HG02588 (cell line): Measurements from ENCODE around the gene DHFR2.
"Not testable (repeated sequence)": the region's sequence is repeated elsewhere in the genome, so short reads cannot be mapped to it uniquely, and the experiment has no call there.

ENCODE experiments used
- ATAC-seq: cut with Tn5 transposase; IDR thresholded peaks from one replicate; pipeline ENCODE4 v1.9.1; 2021; ENCODE audit warnings: mild to moderate bottlenecking, moderate library complexity; ENCODE audit not compliant: unreplicated experiment

DHFR2 gene

GRCh38 chr3:94062513-94063404 is at the start of gene DHFR2, which contains the start of gene NSUN3:
Gene DHFR2 (minus strand): TSS chr3:94062916. CDS start chr3:94061511, 1,405 bp downstream.
Gene NSUN3 (plus strand): TSS chr3:94063061. CDS start chr3:94063127, 66 bp downstream.
- peak; percentile 94 for ATAC-seq

- ATAC-seq, result no peak
These were observed 48.1 kb upstream of the DHFR2 start for GRCh38 chr3:94110854-94111253.

GRCh38 chr3:94110232-94110631 is 47.5 kb upstream of the DHFR2 start:
- not testable (repeated sequence) for ATAC-seq

DNA sequence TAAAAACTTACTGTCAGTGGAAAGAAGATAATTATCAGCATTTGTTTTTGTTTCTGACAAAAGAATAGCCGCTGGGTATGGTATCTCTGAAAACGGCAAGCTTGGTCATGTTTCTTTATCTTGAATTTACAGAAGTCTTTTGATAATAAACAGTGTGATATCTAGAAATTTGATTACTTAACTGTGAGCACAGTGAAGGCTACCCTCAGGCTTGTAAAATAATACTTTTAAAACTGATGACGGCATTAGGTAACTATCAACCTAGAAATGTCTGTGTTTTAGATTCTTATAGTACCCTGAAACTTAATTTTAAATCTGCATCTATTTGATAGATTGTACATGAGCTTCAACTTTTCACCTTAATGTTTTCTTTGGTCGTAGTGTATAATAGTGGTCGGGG is 43.6 kb upstream of the DHFR2 start:
- ATAC-seq, result no peak

DNA sequence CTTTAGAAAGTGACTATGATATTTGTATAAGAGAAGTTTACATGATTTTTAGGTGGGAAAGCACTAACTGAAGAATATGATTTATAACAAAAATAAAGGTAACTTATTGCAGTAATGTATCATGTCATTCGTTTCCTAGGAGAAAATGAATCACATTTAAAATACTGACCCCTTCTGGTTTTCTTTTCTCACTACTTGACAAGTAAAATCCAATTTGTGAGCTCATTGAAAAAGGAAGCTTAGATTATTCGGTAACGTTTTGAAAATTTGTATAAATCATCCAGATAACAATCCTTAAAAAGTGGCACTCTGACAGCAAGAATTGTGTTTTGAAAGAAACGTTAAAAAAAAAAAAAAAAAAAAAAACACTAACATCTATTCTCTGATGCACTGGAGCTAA is 39.1 kb upstream of the DHFR2 start:
- ATAC-seq, result no peak

DNA sequence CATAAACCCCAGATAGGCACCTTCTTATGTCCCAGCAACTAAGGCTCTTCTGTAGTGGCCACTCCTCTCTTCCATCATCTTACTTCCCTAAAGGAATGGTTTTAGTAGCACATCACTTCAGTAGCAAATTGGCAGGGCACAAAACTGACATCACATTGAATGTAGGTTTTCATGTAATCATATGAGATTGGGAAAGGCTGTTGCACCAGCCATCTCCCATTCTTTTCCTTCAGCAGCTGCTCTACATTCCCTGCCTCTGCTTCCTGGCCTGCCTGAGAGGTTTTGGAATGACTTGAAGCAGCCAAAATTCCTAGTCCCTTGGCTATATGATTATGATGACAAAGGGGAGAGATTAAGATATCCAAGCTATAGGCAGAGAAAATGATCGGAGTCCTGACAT is 36.6 kb upstream of the DHFR2 start:
- no peak for ATAC-seq

DNA sequence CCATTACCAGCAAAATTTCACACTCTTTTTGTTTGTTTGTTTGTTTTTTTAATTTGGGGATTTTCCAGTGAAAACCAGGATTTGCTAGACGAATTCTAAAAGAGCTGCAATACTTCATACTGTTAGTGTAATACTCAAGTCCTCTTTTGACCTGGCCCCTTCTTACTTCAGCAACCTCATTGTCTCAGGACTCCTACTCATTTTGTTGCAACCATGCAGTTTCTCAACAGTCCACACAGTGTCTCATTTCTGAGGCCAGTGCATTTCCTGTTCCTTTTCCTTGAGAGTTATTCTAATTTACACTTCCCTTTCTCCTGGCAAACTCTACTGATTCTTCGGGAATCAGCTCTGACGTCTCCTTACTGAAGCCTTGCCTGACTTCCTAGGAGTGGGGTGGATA is 35.7 kb upstream of the DHFR2 start:
- ATAC-seq, result no peak

DNA sequence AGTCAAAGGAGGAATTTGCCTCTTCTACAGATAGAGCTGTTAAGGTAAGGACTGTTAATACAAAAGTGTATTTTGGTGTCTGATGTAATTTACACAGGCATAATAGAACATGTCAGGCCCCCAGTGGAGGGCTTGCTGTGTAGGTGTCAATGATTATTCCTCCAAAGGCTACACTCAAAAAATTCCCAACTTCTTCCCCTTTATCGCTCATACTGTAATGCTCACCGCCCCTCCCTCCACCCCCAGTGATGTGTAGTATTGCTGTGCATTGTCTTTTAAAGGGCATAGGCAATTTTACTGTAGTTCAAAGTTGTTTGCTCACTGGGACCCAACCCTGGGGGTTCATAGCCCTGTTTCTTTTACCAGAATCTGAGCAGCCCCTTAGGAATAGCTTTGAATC is 32.4 kb upstream of the DHFR2 start:
- no peak for ATAC-seq

- no peak for ATAC-seq
These were observed 30.4 kb upstream of the DHFR2 start for GRCh38 chr3:94093151-94093550.

- ATAC-seq, result no peak
These were observed 29.4 kb upstream of the DHFR2 start for GRCh38 chr3:94092086-94092485.

GRCh38 chr3:94089126-94089525 is 26.4 kb upstream of the DHFR2 start:
- no peak for ATAC-seq

- no peak for ATAC-seq
These were observed 20.5 kb upstream of the DHFR2 start for GRCh38 chr3:94083261-94083660.

- no peak for ATAC-seq
These were observed 19.7 kb upstream of the DHFR2 start for GRCh38 chr3:94082391-94082937.

GRCh38 chr3:94081884-94082283 is 19.2 kb upstream of the DHFR2 start:
- ATAC-seq, result no peak

DNA sequence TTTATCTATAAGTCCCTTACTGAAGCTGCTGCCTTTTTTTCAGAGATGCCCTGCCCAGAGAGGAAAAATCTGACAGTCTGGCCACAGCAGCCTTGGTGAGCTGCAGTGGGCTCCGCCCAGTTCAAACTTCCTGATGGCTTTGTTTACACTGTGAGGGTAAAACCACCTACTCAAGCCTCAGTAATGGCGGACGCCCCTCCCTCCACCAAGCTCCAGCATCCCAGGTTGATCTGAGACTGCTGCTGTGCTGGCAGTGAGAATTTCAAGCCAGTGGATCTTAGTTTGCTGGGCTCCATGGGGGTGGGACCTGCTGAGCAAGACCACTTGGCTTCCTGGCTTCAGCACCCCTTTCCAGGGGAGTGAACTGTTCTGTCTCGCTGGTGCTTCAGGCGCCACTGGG is 17.8 kb upstream of the DHFR2 start:
- ATAC-seq, result not testable (repeated sequence)

- no peak for ATAC-seq
These were observed 13.3 kb upstream of the DHFR2 start for GRCh38 chr3:94076055-94076454.

GRCh38 chr3:94071713-94072284 is 9.1 kb upstream of the DHFR2 start:
- peak; percentile 56 for ATAC-seq

GRCh38 chr3:94070341-94070911 is 7.7 kb upstream of the DHFR2 start:
- peak; percentile 66 for ATAC-seq

DNA sequence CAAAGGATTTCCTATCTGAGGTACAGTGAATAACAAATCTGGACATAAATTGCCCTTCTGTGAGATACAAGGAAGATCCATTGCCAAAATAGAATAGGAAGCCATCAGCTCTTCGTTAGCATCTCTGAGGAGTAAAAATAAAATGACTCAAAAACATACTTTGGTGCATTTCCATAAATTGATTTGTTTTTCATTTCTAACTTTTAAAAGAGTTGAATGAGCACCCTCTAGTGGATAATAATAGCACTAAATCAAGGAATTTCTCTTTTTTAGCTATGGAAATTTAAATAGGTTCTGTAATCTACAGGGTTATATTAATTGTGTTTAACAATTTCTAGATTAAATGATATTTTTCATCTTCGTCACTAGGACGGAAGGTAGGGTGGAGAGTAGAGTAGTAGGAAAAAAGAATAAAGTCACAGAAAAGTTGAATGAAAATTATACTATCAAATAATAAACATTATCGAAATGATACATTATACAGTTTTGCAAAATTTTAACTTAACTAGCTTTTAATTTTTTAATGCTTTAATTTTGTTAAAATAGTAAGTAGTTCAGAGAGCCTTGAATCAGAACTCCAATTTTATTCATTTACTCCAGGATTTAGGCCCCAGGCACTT is 6.6 kb upstream of the DHFR2 start:
- no peak for ATAC-seq

DNA sequence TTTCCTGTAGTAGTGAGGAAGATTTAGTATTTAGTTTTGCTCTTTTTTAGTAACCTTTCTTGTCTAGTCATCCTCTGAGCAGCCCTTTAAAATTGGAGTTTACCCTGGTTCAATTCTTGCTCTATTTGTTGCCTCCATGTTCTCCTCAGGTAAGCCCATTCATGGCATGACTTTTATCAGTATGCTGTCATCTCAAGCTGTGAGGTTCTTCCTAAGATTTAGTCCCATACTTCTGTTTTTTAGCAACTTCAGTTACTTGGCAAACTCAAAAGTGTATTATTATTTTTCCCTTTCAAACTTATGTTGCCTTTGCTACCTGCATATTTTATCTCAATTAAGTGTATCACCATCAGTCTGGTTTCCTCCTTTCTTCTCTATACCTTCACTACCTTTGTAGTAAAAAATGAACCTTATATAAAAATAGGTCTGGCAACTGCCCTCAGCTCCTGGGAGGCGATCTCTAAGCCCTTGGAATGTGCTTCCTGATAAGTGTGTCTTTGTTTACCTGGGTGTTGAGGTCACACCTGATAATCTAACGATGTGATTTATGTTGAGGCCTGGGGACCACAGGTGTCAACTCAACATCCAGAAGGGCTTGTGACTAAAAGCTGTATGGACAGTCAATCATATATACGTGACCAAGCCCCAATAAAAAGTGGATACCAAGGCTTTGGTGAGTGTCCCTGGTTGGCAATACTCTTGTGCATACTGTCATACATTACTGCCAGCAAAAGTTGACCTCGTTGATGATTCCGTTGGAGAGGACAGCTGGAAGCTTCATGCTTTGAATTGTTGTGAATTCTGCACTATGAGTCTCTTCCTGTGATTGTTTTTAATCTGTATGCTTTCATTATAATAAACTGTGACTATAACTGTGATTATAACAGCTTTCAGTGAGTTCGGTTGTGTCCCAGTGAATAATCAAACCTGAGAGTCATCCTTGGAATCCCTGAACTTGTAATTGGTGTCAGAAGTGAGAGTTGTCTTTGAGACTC is 4.1 kb upstream of the DHFR2 start:
- ATAC-seq, result no peak
